GM23338 (cell line): ENCODE results near the gene IGFBP5. TPM values are rescaled to one million over a fixed set of nuclear protein-coding genes. Genes with fewer than 3 reads are reported as not detected.

Experiments used
- CREB1 ChIP-seq: fragments of 250-450 bp; sonication (Bioruptor Pico); IDR thresholded peaks from 2 replicates; pipeline ENCODE4 v1.5.0; 2020; ENCODE audit warnings: low read depth, mild to moderate bottlenecking, moderate library complexity
- EZH2 ChIP-seq: fragments of 200-600 bp; sonication (generic); IDR thresholded peaks from one replicate; pipeline ENCODE4 v1.8.0; 2017; ENCODE audit warnings: antibody characterized with exemption, mild to moderate bottlenecking, low read depth; ENCODE audit not compliant: unreplicated experiment
- EZH2phosphoT487 ChIP-seq: fragments of 200-600 bp; sonication (generic); IDR thresholded peaks from one replicate; pipeline ENCODE4 v1.8.1; 2018; ENCODE audit warnings: antibody characterized with exemption; ENCODE audit not compliant: unreplicated experiment
- NANOG ChIP-seq: IDR thresholded peaks from 2 replicates; pipeline ENCODE4 v1.6.1; 2016; ENCODE audit warnings: antibody characterized with exemption, borderline replicate concordance
- POLR2AphosphoS5 ChIP-seq: IDR thresholded peaks from 2 replicates; pipeline ENCODE4 v1.6.1; 2016; ENCODE audit warnings: antibody characterized with exemption, low read depth
- STAT1 ChIP-seq: IDR thresholded peaks from one replicate; pipeline ENCODE4 v1.6.1; 2016; ENCODE audit warnings: antibody characterized with exemption; ENCODE audit not compliant: unreplicated experiment
- ZNF331 ChIP-seq: fragments of 250-450 bp; sonication (Bioruptor Pico); IDR thresholded peaks from 2 replicates; pipeline ENCODE4 v1.5.0; 2020; ENCODE audit warnings: low read depth, mild to moderate bottlenecking, moderate library complexity
- polyA plus RNA-seq: library from polyadenylated mRNA; unstranded; fragments of >200 nt; fragmentation: Nextera tagmentation; extraction: Ambion mirVana; gene quantifications from 2 replicates; pipeline ENCODE4 v1.2.1, GENCODE V29; 2016
- total RNA-seq: library from RNA; depleted of rRNA; stranded (reverse); fragments of >200 nt; shearing (Covaris generic); gene quantifications from 2 replicates; pipeline ENCODE4 v1.2.3, GENCODE V29; 2014
- TF ChIP-seq, protein P1 (sequence below): fragments of 250-450 bp; sonication (Bioruptor Pico); IDR thresholded peaks from 2 replicates; pipeline ENCODE4 v1.5.0; 2020; ENCODE audit warnings: mild to moderate bottlenecking, moderate library complexity
- TF ChIP-seq, protein P2 (sequence below), 2 experiments: fragments of 200-600 bp in 1 of 2; sonication (generic) in 1 of 2; conservative IDR thresholded peaks; 2 replicates each; pipeline versions ENCODE4 v1.5.1 to v1.6.1; 2016 to 2017; ENCODE audit warnings: antibody characterized with exemption in 2 of 2, low read depth in 2 of 2, mild to moderate bottlenecking in 2 of 2, moderate library complexity in 1 of 2

Gene IGFBP5
- total and polyA plus RNA-seq, 2 experiments from 2014 or later: 0.70 to 2.5 TPM

GRCh38 chr2:216632952-216633615, 62.3 kb downstream of the IGFBP5 start, which contains the start of gene IGFBP2 (continued):
- TF ChIP-seq, protein P1, sequence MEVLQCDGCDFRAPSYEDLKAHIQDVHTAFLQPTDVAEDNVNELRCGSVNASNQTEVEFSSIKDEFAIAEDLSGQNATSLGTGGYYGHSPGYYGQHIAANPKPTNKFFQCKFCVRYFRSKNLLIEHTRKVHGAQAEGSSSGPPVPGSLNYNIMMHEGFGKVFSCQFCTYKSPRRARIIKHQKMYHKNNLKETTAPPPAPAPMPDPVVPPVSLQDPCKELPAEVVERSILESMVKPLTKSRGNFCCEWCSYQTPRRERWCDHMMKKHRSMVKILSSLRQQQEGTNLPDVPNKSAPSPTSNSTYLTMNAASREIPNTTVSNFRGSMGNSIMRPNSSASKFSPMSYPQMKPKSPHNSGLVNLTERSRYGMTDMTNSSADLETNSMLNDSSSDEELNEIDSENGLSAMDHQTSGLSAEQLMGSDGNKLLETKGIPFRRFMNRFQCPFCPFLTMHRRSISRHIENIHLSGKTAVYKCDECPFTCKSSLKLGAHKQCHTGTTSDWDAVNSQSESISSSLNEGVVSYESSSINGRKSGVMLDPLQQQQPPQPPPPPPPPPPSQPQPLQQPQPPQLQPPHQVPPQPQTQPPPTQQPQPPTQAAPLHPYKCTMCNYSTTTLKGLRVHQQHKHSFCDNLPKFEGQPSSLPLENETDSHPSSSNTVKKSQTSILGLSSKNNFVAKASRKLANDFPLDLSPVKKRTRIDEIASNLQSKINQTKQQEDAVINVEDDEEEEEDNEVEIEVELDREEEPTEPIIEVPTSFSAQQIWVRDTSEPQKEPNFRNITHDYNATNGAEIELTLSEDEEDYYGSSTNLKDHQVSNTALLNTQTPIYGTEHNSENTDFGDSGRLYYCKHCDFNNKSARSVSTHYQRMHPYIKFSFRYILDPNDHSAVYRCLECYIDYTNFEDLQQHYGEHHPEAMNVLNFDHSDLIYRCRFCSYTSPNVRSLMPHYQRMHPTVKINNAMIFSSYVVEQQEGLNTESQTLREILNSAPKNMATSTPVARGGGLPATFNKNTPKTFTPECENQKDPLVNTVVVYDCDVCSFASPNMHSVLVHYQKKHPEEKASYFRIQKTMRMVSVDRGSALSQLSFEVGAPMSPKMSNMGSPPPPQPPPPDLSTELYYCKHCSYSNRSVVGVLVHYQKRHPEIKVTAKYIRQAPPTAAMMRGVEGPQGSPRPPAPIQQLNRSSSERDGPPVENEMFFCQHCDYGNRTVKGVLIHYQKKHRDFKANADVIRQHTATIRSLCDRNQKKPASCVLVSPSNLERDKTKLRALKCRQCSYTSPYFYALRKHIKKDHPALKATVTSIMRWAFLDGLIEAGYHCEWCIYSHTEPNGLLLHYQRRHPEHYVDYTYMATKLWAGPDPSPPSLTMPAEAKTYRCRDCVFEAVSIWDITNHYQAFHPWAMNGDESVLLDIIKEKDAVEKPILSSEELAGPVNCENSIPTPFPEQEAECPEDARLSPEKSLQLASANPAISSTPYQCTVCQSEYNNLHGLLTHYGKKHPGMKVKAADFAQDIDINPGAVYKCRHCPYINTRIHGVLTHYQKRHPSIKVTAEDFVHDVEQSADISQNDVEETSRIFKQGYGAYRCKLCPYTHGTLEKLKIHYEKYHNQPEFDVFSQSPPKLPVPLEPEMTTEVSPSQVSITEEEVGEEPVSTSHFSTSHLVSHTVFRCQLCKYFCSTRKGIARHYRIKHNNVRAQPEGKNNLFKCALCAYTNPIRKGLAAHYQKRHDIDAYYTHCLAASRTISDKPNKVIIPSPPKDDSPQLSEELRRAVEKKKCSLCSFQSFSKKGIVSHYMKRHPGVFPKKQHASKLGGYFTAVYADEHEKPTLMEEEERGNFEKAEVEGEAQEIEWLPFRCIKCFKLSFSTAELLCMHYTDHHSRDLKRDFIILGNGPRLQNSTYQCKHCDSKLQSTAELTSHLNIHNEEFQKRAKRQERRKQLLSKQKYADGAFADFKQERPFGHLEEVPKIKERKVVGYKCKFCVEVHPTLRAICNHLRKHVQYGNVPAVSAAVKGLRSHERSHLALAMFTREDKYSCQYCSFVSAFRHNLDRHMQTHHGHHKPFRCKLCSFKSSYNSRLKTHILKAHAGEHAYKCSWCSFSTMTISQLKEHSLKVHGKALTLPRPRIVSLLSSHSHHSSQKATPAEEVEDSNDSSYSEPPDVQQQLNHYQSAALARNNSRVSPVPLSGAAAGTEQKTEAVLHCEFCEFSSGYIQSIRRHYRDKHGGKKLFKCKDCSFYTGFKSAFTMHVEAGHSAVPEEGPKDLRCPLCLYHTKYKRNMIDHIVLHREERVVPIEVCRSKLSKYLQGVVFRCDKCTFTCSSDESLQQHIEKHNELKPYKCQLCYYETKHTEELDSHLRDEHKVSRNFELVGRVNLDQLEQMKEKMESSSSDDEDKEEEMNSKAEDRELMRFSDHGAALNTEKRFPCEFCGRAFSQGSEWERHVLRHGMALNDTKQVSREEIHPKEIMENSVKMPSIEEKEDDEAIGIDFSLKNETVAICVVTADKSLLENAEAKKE (CRISPR knock-in tag): no peak
- TF ChIP-seq ZNF331 (CRISPR knock-in tag) (no peak), NANOG (no peak), EZH2phosphoT487 (no peak), EZH2 (no peak), CREB1 (CRISPR knock-in tag) (no peak), STAT1 (no peak), POLR2AphosphoS5 (peak; percentile 90)
- TF ChIP-seq, protein P2, sequence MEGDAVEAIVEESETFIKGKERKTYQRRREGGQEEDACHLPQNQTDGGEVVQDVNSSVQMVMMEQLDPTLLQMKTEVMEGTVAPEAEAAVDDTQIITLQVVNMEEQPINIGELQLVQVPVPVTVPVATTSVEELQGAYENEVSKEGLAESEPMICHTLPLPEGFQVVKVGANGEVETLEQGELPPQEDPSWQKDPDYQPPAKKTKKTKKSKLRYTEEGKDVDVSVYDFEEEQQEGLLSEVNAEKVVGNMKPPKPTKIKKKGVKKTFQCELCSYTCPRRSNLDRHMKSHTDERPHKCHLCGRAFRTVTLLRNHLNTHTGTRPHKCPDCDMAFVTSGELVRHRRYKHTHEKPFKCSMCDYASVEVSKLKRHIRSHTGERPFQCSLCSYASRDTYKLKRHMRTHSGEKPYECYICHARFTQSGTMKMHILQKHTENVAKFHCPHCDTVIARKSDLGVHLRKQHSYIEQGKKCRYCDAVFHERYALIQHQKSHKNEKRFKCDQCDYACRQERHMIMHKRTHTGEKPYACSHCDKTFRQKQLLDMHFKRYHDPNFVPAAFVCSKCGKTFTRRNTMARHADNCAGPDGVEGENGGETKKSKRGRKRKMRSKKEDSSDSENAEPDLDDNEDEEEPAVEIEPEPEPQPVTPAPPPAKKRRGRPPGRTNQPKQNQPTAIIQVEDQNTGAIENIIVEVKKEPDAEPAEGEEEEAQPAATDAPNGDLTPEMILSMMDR (conservative IDR thresholded peaks at IDR 0.05; ENCODE audit: low read depth in 2 of 2): no peak
